Measurements from ENCODE around the gene LRRFIP1.
"Not testable (repeated sequence)": the region's sequence is repeated elsewhere in the genome, so short reads cannot be mapped to it uniquely, and the experiment has no call there.

The LRRFIP1 gene

GRCh38 chr2:237666606-237667005 lies 39.2 kb downstream of the LRRFIP1 start:
- DNase-seq: no peak

DNA sequence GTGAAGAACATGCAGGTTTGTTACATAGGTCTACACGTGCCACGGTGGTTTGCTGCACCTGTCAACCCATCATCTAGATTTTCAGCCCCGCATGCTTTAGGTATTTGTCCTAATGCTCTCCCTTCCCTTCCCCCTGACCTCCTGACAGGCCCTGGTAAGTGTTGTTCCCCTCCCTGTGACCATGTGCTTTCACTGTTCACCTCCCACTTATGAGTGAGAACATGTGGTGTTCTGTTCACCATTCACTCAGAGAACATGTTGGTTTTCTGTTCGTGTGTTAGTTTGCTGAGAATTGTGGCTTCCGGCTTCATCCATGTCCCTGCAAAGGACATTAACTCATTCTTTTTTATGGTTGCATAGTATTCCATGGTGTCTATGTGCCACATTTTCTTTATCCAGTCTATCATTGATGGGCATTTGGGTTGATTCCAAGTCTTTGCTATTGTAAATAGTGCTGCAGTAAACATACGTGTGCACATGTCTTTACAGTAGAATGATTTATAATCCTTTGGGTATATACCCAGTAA lies 39.7 kb downstream of the LRRFIP1 start:
- not testable (repeated sequence) for DNase-seq

GRCh38 chr2:237667893-237668292 lies 40.5 kb downstream of the LRRFIP1 start:
- no peak for DNase-seq

- DNase-seq: no peak
Measured at GRCh38 chr2:237668440-237668839, 41.1 kb downstream of the LRRFIP1 start.

GRCh38 chr2:237669283-237669627 lies 41.9 kb downstream of the LRRFIP1 start:
- DNase-seq: no peak

DNA sequence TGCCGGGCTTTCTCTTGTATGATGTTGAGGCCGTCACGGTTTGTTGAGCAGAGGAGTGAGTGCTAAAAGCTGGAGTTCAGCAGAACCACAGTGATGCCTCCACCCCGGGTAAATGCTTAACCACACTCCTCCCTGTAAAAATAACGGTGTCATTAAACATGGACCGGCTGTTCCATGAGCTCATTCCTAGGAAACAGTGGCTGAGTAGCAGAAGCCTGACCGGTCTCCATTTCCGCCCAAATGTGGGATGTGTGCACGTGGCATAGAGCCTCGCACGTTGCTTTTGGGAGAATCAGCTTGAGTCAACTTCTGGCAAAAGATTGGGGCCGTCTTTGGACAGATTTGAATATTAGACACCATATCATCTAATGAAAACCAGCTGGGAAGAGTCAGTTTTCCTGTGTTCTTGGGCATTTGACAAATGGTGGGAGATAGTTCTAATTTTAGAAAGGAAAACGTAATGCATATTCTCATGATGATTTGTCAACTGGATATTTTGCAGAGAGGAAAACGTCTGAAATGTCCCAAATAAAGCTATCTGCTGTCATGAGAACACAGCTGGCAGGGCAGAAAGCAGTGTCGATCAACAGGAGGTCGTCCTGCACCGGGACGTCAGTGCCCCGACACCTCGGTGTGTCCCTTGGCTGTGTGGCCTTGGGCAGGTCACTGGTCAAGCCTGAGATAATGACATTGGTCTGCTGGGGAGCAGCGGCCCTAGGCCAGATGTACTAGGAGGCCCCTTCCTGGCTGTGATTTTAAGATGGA lies 42.4 kb downstream of the LRRFIP1 start:
- DNase-seq: no peak

GRCh38 chr2:237670641-237671040 lies 43.3 kb downstream of the LRRFIP1 start:
- DNase-seq: no peak

GRCh38 chr2:237671466-237672138 lies 44.2 kb downstream of the LRRFIP1 start:
- DNase-seq: no peak

DNA sequence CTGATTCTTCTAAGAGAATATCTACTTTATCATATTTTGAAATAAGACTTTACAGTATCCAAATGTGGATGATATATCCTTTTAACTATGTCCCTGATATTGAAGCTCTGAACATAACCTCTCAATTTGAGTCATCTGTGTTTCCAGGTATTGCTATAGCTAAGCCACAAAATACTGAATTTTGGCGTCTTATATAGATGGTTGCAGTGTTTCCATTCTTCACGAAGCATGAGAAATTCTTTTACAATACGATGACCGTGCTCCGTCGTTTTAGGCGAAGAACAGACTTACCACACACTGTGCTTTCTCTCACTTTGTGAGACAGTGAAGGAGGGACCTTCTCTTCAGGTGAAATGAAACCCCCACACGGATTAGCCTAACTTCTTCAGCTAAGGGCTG lies 45.3 kb downstream of the LRRFIP1 start:
- DNase-seq: peak; percentile 61

- DNase-seq: peak; percentile 78
Measured at GRCh38 chr2:237673130-237674001, 46.0 kb downstream of the LRRFIP1 start.

DNA sequence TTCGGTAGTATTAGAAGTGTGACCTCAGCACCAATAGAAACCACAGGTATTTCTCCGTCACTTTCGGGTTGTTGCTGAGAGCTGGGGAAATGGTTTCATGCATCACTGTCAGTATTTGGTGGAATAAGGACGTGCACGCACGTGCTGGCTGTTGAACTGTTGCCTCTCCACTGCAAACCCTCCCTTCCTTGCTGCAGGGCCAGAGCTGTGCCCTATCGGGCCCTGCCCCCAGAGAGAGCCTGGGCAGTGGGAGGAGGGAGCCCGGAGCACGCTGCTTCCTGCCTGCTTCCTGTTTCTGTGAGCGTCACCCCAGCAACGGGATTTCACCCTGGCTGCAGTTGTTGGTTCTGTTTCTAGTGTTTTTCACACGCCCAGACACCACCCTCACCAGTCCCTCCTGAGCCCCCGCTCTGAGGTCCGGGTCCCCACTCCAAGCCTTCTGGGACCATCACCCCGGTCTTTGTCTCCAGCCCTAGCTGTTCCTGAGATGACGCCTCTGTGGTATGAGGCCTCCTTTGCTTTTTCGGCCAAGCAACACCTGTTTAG lies 47.4 kb downstream of the LRRFIP1 start:
- DNase-seq: peak; percentile 84

DNA sequence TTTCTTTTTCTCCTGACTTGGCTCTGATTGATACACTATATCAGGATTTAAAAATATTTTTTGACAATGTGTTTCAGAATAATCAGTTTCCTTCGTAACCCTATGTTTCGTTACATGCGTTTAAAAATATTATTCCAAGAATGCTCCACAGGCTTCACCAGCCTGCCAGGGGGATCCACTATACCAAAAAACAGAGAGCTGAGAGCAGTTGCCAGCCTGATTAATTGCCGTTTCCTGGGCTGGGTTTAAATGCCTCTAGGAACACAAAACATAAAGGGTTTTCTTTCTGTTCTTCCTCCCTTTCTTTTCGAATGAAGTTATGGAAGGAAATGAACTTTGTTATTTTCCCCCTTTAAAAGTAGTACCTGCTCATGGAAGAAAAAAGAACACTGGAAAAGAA lies 47.9 kb downstream of the LRRFIP1 start:
- no peak for DNase-seq

GRCh38 chr2:237680702-237681478 lies 53.5 kb downstream of the LRRFIP1 start:
- DNase-seq: no peak

GRCh38 chr2:237682151-237682550 lies 54.8 kb downstream of the LRRFIP1 start:
- DNase-seq: no peak

DNA sequence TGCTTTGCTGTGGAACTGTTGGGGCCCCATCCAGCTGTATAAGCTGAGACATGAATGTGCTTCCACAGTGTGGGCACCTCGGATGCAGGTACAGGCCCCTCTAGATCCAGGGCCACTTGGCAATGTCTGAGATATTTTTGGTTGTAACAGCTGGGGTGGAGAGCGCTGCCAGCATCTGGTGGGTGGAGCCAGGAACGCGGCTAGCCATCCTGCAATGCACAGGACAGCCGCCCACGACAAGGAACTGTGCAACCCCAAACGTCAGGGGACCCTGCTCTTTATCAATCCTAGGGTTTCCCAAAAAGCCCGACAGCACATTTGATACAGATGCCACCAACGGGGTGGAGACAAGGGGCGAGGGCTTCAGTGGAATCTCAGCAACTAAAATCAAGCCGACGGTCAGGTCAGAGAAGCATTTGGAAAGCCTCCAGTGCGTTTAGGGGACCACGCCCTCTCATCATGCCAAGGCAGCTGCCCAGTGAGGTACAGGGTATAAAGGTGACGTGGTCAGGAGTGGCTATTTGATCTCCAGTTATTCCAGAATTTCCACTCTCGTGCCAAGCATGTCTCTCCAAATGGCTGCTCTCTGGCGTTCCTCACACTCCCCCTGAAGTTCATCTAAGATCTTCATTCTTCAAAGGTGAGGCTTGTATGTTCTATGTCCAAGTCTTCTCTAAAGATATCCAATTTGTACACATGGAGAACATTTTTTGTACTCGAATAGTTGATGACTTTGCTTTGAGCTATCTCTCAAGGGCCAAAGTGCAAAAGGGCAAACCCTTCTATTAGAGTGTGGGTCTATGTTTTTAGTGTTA lies 55.7 kb downstream of the LRRFIP1 start:
- no peak for DNase-seq

DNA sequence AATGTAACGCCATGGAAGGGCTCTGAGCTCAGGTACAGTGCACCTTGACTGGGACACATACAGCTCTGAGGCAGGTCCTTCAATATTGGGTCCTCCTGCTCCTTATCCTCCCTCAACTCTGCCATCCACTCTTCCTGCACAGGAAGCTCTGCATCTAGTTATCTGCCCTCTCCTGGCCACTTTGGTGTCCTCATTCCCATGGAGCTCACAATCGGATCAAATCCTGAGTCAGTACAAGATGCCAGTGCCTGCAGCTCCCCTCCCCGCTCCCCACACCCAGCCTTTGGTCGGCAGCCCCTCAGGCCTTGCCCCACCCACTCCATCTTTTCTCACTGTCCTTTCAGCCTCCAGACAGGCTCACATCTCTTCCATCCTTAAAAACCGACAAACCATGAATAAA lies 58.0 kb downstream of the LRRFIP1 start:
- DNase-seq: no peak

DNA sequence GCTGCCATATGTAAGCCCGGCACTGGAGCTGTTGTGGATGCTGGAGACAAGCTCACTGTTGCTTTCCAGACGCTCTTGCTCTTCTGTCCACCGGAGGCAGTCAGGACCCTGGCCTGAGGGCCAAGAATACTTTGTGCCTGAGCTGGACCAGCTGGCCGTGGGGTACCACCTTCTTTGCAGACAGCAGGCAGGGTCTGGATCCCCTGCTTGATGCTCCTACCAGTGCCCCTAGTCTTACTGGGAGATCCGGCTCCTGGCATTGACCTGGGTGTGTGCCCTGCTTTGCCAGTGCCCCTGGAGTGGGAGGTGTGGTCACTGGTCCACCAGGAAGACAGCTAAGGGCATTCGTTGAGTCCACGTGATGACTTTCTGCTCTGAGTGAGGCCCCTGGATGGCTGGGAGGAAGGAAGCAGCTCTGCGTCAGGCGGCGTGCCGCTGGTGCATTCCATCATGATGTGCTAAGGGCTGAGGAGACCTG lies 59.3 kb downstream of the LRRFIP1 start:
- no peak for DNase-seq

DNA sequence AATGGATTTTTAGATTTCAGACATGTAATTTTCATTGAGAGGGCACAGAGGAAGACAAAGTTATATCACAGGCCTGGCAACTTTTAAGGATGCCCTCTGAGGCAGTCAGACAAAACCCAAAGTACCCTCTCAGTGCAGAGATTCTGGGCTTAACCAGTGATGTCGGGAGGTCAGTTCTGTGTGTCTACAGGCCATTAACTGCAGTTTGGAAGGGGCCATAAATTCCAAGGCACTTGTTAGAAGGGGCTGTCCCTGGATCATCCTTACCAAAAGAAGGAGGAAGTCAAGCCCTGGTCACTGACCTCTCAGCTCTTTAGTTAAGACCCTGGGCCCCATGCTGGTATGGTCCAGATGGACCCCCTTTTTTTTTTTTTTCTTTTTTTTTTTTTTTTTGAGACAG lies 60.7 kb downstream of the LRRFIP1 start:
- no peak for DNase-seq

DNA sequence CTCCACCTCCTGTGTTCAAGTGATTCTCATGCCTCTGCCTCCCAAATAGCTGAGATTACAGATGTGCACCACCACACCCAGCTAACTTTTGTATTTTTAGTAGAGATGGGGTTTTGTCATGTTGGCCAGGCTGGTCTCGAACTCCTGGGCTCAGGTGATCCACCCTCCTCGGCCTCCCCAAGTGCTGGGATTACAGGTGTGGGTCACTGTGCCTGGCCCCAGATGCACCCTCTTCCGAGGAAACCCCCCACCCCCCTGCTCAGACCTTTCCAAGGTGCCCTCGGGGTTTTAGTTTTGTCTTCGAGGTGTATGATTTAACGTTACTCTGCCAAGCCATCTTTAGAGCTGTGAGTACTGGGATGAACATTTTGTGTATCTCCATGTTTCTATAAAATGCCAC lies 61.2 kb downstream of the LRRFIP1 start:
- DNase-seq: not testable (repeated sequence)

- DNase-seq: no peak
Measured at GRCh38 chr2:237689336-237690131, 62.1 kb downstream of the LRRFIP1 start.

Measured in activated CD4-positive, alpha-beta T cell treated with anti-CD3 and anti-CD28 coated beads, Interleukin-2, amount 50 U/mL, for 16 hours (primary cell).